CD1c-positive myeloid dendritic cell (primary cell): Measurements from ENCODE around the gene MYO5C.

ENCODE experiments used
- DNase-seq: peaks from one replicate; pipeline ENCODE4 v3.0.0-alpha.2; 2016; ENCODE audit errors: extremely low spot score

MYO5C gene

GRCh38 chr15:52148403-52148802 lies 147.2 kb downstream of the MYO5C start:
- DNase-seq: no peak

GRCh38 chr15:52146776-52147175 lies 148.8 kb downstream of the MYO5C start:
- DNase-seq: no peak

- DNase-seq: no peak
These were observed 149.3 kb downstream of the MYO5C start for GRCh38 chr15:52146261-52146660.

DNA sequence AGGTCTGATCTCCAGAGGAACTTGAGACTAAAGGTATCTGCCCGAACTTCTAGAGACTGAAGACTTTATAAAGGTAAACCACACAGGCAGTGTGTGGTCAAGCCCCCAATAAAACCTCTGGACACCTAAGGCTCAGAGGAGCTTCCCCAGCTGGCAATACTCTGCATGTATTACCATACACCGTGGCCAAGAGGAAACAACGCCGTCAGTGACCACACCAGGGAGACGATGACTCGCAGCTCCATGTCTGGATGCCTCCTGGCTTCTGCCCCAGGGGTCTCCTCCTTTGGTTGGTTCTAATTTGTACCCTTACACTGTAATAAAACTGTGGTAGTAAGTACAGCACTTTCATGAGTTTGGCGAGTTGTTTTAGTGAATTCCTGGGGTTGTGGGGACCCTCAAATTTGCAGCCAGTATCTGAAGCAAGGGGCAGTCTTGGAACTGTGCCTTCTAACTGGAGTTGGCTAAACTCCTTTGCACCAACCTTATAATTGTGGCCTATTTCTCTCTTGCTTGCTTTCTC lies 150.9 kb downstream of the MYO5C start:
- DNase-seq: no peak

DNA sequence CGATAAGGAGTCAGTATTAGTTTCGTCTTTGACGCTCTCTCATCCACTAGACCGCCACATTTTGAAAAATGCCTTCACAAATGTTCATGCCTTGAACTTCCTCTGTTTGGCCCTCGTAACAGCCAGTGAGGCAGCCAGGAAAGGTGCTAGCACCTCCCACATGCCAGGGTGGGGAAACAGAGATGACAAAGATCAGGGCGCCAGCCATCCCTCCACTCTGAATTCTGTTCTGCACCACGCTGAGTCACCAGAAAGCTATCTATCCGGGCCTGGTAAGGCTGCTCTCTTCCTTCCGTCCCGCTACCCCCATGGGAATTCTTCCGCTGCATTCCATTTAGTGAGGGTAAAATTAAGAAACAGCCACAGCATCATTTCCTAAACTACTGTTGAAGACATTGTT lies 151.7 kb downstream of the MYO5C start:
- no peak for DNase-seq
